Stimulated activated CD4-positive, alpha-beta T cell treated with anti-CD3 and anti-CD28 coated beads, Interleukin-15, amount 100 ng/mL, for 48 hours (primary cell): ENCODE data around the gene OR2C3.
"Not testable (repeated sequence)": the region's sequence is repeated elsewhere in the genome, so short reads cannot be mapped to it uniquely, and the experiment has no call there.

Source experiments
- DNase-seq, 2 donors: peaks; one replicate each; pipeline ENCODE4 v3.0.0-alpha.2; 2020; ENCODE audit warnings: low read depth in 2 of 2

The OR2C3 gene

GRCh38 chr1:247536340-247536739 lies at the start of gene OR2C3:
Gene OR2C3 (minus strand): TSS chr1:247536440. CDS start chr1:247532511, 3,929 bp downstream.
- DNase-seq = no peak

- no peak for DNase-seq
Observed at GRCh38 chr1:247578946-247579460, 42.8 kb upstream of the OR2C3 start.

- no peak for DNase-seq
Observed at GRCh38 chr1:247576514-247576913, 40.3 kb upstream of the OR2C3 start.

GRCh38 chr1:247574664-247575063 lies 38.4 kb upstream of the OR2C3 start:
- no peak for DNase-seq

- no peak for DNase-seq
Observed at GRCh38 chr1:247574236-247574635, 38.0 kb upstream of the OR2C3 start.

- no peak for DNase-seq
Observed at GRCh38 chr1:247562198-247562597, 26.0 kb upstream of the OR2C3 start.

- no peak for DNase-seq
Observed at GRCh38 chr1:247561711-247562110, 25.5 kb upstream of the OR2C3 start.

- no peak for DNase-seq
Observed at GRCh38 chr1:247557926-247558674, 21.9 kb upstream of the OR2C3 start.

- DNase-seq = no peak
Observed at GRCh38 chr1:247552231-247552630, 16.0 kb upstream of the OR2C3 start.

- DNase-seq = no peak
Observed at GRCh38 chr1:247551721-247552120, 15.5 kb upstream of the OR2C3 start.

GRCh38 chr1:247548769-247549182 lies 12.5 kb upstream of the OR2C3 start, which contains the start of gene GCSAML:
Gene GCSAML (plus strand): TSS chr1:247549134. CDS start chr1:247549192, 58 bp downstream.
- DNase-seq = no peak

GRCh38 chr1:247548092-247548491 lies 11.9 kb upstream of the OR2C3 start:
- DNase-seq = no peak

- DNase-seq = no peak
Observed at GRCh38 chr1:247542811-247543210, 6.6 kb upstream of the OR2C3 start.

GRCh38 chr1:247540581-247540980 lies 4.3 kb upstream of the OR2C3 start:
- no peak for DNase-seq

GRCh38 chr1:247539215-247539614 lies 3.0 kb upstream of the OR2C3 start:
- DNase-seq = no peak

- no peak for DNase-seq
Observed at GRCh38 chr1:247538561-247538960, 2.3 kb upstream of the OR2C3 start.

GRCh38 chr1:247535402-247535801 lies 838 bp downstream of the OR2C3 start:
- no peak for DNase-seq

- no peak for DNase-seq
Observed at GRCh38 chr1:247531937-247532336, 4.3 kb downstream of the OR2C3 start.

- DNase-seq = no peak
Observed at GRCh38 chr1:247530785-247531184, 5.5 kb downstream of the OR2C3 start.

GRCh38 chr1:247529771-247530355 lies 6.4 kb downstream of the OR2C3 start:
- DNase-seq = no peak

GRCh38 chr1:247528812-247529474 lies 7.3 kb downstream of the OR2C3 start:
- DNase-seq = no peak

- not testable (repeated sequence) for DNase-seq
Observed at GRCh38 chr1:247521886-247522285, 14.4 kb downstream of the OR2C3 start.

GRCh38 chr1:247518613-247518891 lies 17.7 kb downstream of the OR2C3 start:
- DNase-seq = no peak
